Measurements from ENCODE around the gene GAB3.
"Not testable (repeated sequence)": the region's sequence is repeated elsewhere in the genome, so short reads cannot be mapped to it uniquely, and the experiment has no call there.

The GAB3 gene

DNA sequence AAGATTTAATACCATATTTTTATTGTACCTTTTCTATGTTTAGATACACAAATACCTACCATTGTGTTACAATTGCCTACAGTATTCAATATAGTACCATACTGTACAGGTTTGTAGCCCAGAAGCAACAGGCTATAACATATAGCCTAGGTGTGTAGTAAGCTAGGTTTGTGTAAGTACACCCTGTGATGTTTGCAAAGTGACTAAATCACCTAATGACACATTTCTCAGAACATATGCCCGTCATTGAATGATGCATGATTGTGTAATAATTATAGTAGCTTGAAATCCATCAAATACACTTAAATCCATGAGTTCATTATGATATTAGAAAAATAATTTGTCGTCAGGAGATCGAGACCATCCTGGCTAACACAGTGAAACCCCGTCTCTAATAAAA is 30.8 kb downstream of the GAB3 start:
- no peak for DNase-seq (ENCODE audit: low spot score)

DNA sequence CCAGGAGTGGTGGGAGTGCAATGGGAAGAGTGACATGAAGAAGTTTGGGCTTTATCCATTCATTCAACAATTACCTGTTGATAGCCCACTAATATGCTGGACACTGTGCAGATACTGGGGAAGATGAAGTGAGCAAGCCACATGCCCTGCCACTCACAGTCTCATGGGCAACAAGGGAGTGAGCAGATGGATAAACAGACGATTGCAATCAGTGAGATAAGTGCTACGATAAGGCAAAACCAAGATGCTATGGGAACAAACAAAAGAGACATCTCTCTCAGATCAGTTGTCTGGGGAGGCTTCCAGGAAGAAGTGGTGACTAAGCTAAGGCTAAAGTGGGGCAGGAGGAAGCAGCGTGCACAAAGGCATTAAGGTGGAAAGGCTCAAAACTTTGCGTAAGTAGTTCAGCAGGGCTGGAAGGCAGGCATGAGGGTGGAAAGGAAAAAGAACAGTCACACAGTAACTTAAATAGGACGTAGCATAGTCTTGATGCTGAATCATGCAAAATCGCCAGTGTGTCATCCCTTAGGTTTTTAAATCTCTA is 31.7 kb downstream of the GAB3 start:
- DNase-seq (ENCODE audit: low spot score): no peak

DNA sequence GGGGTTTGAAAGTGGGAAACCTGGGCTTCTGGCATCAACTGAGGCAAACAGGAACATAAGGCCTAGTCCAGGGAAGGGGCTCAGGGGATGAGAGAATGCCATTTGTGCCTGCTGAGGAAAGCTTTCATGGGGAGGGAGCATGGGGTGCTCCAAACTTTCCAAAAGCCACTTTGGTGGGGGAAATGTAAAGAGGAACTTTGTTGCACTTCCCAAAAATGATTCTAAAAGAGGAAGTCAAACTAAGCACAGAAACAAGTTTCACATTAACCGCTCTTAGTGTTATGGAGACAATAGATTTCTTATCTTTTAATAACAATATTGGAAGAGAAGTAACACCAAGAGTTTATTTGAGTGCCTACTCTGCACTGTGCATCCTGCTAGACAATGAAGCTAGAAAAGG is 32.3 kb downstream of the GAB3 start:
- DNase-seq (ENCODE audit: low spot score): no peak

DNA sequence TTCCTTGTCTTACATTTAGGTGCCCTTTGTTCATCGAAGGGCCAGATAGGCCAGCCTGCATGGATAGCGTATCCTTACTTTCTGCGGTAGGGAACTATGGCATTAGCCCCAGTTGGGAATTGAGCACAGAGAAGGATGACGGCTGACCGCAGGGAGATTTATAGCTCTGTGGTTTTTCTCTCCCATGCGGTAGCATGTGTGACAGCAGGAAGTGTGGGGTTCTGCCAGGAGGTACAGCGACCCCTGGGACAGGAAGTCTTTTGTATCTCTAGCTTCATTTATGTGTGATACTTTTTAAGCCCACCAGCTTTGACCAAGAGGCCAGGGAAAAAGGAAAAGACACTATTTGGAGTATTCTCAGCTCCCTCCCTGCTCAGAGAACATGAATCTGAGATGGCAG is 33.1 kb downstream of the GAB3 start:
- no peak for DNase-seq (ENCODE audit: low spot score)

DNA sequence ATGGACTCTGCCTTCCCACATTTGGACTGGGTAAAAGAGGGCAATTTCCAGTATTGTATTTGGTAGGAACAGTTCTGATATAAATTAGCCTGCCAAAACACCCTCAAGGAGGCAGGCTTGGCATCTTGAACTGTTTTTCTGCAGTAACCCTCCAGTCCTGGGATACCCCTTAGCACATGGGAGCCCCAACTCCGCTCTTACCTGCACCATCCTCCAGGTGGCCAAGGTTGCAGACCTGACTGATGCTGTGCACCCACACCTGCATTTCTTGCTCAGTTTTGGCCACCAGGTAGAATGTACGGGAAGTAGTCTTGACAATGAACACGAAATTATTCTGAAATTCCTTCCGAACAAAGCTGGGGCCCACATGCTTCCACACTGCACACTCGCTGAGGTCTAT is 35.1 kb downstream of the GAB3 start:
- no peak for DNase-seq (ENCODE audit: low spot score)

DNA sequence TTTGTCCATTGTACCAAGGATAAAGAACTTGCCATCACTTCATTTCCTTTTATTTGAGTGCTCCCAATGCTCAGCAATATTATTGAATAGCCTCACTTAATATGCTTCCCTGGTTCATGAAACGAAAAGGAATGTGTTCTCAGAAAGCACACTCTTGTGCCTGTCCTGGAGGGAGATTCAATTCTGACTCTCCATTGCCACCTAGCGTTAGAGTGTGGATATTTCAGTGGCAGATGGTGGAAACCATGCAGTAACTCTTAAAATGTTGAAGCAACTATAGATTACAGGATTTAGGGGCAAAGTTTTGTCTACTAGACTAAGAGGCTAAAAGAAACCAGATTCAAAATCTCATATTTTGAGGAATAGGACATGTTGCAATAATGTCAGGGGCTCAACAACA is 36.0 kb downstream of the GAB3 start:
- DNase-seq (ENCODE audit: low spot score): peak; percentile 58

GRCh38 chrX:154712781-154713740 is 37.8 kb downstream of the GAB3 start:
- no peak for DNase-seq (ENCODE audit: low spot score)

DNA sequence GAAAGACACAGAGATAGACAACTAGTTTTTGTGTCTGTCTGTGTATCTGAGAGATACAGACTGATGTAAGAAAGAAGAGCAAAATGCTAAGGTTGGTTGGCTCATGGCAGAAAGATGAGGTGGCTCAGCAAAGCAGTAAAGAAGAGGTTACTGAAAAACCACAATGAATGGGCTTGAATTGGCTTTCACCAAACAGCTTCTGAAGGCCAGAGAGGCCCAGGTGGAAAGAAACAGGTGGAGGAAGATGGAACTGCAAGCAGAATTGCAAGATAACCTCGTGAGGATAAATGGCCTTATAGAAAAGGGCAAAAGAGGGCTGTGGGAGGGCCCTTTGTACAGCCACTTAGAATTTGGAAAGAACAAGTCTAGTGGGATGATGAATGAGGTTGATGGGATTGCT is 39.6 kb downstream of the GAB3 start:
- DNase-seq (ENCODE audit: low spot score): no peak

DNA sequence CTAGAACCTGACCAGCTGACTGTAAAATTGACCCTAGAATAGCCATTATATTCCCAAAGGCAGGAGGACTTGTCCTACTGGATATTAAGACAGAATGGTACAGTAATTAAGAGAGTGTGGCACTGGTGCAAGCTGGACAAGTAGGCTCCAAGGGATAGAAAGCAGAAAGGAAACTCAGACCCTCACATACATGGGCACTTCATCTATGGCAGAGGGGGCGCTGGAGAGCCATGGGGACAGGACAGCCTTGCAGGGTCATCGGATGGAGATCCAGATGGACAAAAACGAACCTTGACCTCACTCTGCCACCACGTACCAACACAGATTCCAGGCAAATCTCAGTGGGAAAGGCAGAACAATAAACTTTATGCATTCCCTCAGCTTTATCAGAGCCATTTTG is 40.6 kb downstream of the GAB3 start:
- no peak for DNase-seq (ENCODE audit: low spot score)

GRCh38 chrX:154698630-154699248 is 52.1 kb downstream of the GAB3 start:
- no peak for DNase-seq (ENCODE audit: low spot score)

GRCh38 chrX:154696676-154697045 is 54.2 kb downstream of the GAB3 start:
- no peak for DNase-seq (ENCODE audit: low spot score)

GRCh38 chrX:154695911-154696675 is 54.8 kb downstream of the GAB3 start:
- peak; percentile 51 for DNase-seq (ENCODE audit: low spot score)

DNA sequence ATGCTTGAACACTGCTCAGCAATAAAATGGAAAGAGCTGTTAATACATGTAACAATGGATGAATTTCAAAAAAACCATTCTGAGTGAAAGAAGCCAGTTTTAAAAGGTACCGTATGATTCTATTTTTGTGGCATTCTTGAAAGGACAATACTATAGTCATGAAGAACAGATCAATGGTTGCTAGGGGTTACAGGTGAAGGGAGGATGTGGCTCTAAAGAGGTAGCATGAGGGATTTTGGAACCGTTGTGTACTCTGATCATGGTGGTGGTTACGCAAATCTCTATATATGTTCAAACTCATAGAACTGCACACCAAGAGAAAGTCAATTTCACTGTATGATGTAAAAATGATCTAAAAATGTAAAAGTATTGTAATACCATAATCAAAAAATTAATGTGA is 57.5 kb downstream of the GAB3 start:
- no peak for DNase-seq (ENCODE audit: low spot score)

DNA sequence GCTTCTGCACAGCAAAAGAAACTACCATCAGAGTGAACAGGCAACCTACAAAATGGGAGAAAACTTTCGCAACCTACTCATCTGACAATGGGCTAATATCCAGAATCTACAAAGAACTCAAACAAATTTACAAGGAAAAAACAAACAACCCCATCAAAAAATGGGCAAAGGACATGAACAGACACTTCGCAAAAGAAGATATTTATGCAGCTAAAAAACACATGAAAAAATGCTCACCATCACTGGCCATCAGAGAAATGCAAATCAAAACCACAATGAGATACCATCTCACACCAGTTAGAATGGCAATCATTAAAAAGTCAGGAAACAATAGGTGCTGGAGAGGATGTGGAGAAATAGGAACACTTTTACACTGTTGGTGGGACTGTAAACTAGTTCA is 60.4 kb downstream of the GAB3 start:
- not testable (repeated sequence) for DNase-seq (ENCODE audit: low spot score)

DNA sequence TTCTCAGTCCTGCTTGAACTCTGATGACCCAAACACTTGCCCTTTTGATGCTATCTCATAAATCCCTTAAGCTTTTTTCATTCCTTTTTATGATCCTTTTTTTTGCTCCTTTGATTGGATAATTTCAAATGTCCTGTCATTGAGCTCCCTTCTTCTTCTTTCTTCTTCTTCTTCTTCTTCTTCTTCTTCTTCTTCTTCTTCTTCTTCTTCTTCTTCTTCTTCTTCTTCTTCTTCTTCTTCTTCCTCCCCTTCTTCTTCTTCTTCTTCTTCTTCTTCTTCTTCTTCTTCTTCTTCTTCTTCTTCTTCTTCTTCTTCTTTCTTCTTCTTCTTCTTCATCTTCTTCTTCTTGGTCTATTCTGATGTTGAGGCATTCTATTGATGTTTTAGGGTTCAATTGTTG is 78.8 kb downstream of the GAB3 start:
- DNase-seq (ENCODE audit: low spot score): not testable (repeated sequence)

GRCh38 chrX:154670848-154671247 is 80.0 kb downstream of the GAB3 start:
- DNase-seq (ENCODE audit: low spot score): not testable (repeated sequence)

DNA sequence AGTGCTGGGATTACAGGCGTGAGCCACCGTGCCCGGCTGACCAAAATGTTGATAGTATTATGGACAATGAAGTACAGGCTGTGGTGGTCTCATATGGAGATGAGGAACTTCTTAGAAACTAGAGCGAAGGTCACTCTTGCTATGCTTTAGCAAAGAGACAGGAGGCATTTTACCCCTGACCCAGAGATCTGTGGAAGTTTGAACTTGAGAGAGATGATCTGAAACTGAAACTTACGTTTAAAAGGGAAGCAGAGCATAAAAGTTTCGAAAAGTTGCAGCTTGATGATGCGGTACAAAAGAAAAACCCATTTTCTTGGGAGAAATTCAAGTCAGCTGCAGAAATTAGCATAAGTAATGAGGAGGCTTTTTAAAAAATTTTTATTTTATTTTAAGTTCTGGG is 89.0 kb downstream of the GAB3 start:
- no peak for DNase-seq (ENCODE audit: low spot score)

- DNase-seq (ENCODE audit: low spot score): no peak
Observed at GRCh38 chrX:154661170-154661569, 89.7 kb downstream of the GAB3 start.

DNA sequence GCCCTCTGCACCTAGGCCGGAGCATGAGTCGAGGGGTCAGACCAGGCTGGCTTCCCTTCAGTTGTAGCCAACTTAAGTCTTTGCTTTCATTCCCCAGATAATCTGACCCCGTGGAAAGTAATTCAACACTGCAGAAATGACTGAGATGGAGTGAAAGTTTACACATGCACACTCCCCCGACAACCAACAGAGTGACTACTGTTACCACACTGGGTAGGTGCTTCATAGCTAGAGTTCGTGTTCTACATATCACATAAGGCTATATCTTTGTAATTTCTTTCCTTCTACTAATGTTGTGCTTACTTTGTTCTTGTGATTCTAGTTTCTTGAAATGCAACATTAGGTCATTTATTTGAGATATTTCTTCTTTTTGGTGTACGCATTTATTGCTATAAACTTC is 90.3 kb downstream of the GAB3 start:
- no peak for DNase-seq (ENCODE audit: low spot score)

GRCh38 chrX:154658957-154659356 is 91.9 kb downstream of the GAB3 start:
- no peak for DNase-seq (ENCODE audit: low spot score)

GRCh38 chrX:154658187-154658586 is 92.7 kb downstream of the GAB3 start:
- no peak for DNase-seq (ENCODE audit: low spot score)

DNA sequence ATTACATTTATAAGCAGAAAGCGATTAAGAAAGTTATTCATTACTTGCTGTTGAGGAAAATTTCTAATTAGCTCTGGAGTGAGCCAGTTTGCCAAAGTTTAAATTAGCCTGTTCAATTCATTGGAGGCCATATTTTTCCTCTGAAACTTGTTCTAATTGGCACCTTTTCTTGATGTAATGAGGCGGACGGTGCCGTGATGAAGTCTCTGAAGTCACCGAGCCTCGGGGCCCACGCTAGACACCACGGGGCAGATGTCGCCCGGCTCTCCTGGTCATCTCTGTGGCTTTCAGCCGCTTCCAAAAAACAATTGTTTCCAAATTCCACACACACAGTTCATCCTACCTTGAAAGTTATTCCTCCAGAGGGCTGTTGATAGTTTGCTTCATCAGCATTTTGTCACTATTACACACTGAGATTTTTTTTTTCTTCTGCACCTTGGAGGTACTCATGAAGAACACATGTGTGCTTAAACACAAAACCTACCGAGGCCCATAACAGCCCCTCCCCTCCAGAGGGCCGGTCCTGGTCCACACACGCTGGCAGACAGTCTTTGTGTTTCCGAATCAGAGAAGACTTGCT is 93.6 kb downstream of the GAB3 start:
- DNase-seq (ENCODE audit: low spot score): no peak

All from AG08396 (cell line).